Mammary epithelial cell (primary cell): ENCODE data around the gene ZFR2.

Experiments used
- EZH2 ChIP-seq: IDR thresholded peaks from 2 replicates; pipeline ENCODE4 v1.6.1; 2012; ENCODE audit warnings: low read length, inconsistent platforms, borderline replicate concordance
- TF ChIP-seq, protein P1 (sequence below), 2 donors: IDR thresholded peaks in 1 of 2; conservative IDR thresholded peaks in 1 of 2; 2 replicates each; pipeline ENCODE4 v1.5.1; 2011 to 2012; ENCODE audit warnings: inconsistent platforms in 2 of 2, low read length in 2 of 2, mild to moderate bottlenecking in 2 of 2, control low read depth in 1 of 2, low read depth in 1 of 2; ENCODE audit not compliant: insufficient read depth in 1 of 2; ENCODE audit errors: extremely low read depth in 1 of 2

DNA sequence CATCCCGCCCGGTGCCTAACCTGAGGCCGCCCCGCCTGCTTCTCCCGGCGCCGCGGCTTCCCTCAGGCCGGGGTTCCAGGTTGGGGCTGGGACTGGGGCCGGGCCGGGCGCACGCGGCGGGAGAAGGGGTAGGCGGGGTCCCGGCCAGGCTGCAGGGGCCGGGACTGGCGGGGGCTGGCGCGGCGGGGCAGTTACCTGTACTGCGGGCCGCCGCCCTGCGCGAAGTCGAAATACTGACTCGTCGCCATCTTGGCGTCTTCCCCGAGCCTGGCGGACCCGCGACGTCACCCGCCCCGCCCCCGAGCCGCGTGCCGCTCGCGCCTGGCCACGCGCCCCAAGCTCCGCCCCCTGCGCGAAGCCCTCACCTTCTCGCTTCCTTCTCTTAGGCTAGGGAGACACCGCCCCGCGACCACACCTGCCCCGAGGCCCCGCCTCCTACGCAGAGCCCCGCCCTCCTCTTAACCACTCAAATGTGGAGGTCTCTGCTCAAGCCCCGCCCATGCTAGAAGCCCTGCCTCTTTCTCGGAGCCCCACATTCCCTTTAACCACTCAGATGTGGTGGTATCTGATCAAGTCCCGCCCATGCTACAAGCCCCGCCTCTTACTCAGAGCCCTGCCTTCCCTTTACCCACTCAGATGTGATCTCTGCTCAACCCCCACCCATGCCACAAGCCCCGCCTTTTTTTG lies at the start of gene ZFR2:
- TF ChIP-seq, protein P1, sequence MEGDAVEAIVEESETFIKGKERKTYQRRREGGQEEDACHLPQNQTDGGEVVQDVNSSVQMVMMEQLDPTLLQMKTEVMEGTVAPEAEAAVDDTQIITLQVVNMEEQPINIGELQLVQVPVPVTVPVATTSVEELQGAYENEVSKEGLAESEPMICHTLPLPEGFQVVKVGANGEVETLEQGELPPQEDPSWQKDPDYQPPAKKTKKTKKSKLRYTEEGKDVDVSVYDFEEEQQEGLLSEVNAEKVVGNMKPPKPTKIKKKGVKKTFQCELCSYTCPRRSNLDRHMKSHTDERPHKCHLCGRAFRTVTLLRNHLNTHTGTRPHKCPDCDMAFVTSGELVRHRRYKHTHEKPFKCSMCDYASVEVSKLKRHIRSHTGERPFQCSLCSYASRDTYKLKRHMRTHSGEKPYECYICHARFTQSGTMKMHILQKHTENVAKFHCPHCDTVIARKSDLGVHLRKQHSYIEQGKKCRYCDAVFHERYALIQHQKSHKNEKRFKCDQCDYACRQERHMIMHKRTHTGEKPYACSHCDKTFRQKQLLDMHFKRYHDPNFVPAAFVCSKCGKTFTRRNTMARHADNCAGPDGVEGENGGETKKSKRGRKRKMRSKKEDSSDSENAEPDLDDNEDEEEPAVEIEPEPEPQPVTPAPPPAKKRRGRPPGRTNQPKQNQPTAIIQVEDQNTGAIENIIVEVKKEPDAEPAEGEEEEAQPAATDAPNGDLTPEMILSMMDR (conservative IDR thresholded peaks at IDR 0.05 in 1 of 2, IDR thresholded peaks at IDR 0.05 in 1 of 2; ENCODE audit: extremely low read depth in 1 of 2, insufficient read depth in 1 of 2, low read depth in 1 of 2, low read length in 2 of 2): no peak
- TF ChIP-seq EZH2: no peak
